ENCODE results near the gene TRAF2.
"Not testable (repeated sequence)": the region's sequence is repeated elsewhere in the genome, so short reads cannot be mapped to it uniquely, and the experiment has no call there.

The TRAF2 gene

GRCh38 chr9:136885950-136886578 lies at the start of gene TRAF2:
TSS of gene TRAF2 (plus strand) at chr9:136886516. CDS start at chr9:136898741, 12,225 bp downstream.
- DNase-seq (ENCODE audit: low read depth), result peak; percentile 97

- no peak for DNase-seq (ENCODE audit: low read depth)
These were observed 49.0 kb upstream of the TRAF2 start for GRCh38 chr9:136837146-136837855.

- DNase-seq (ENCODE audit: low read depth), result not testable (repeated sequence)
These were observed 48.4 kb upstream of the TRAF2 start for GRCh38 chr9:136837856-136838277.

GRCh38 chr9:136838314-136839228 lies 47.7 kb upstream of the TRAF2 start:
- no peak for DNase-seq (ENCODE audit: low read depth)

GRCh38 chr9:136839229-136840139 lies 46.8 kb upstream of the TRAF2 start:
- no peak for DNase-seq (ENCODE audit: low read depth)

GRCh38 chr9:136840140-136840876 lies 46.0 kb upstream of the TRAF2 start:
- DNase-seq (ENCODE audit: low read depth), result no peak

- no peak for DNase-seq (ENCODE audit: low read depth)
These were observed 45.3 kb upstream of the TRAF2 start for GRCh38 chr9:136840877-136841645.

- DNase-seq (ENCODE audit: low read depth), result not testable (repeated sequence)
These were observed 44.5 kb upstream of the TRAF2 start for GRCh38 chr9:136841646-136842379.

GRCh38 chr9:136842380-136842948 lies 43.9 kb upstream of the TRAF2 start, which contains the start of gene AJM1:
TSS of gene AJM1 (plus strand) at chr9:136842478. CDS start at chr9:136844415, 1,937 bp downstream.
- not testable (repeated sequence) for DNase-seq (ENCODE audit: low read depth)

GRCh38 chr9:136843159-136843800 lies 43.0 kb upstream of the TRAF2 start:
- DNase-seq (ENCODE audit: low read depth), result not testable (repeated sequence)

GRCh38 chr9:136843801-136844740 lies 42.2 kb upstream of the TRAF2 start:
- not testable (repeated sequence) for DNase-seq (ENCODE audit: low read depth)

GRCh38 chr9:136844761-136845464 lies 41.4 kb upstream of the TRAF2 start:
- DNase-seq (ENCODE audit: low read depth), result no peak

GRCh38 chr9:136845465-136846260 lies 40.7 kb upstream of the TRAF2 start:
- DNase-seq (ENCODE audit: low read depth), result no peak

- no peak for DNase-seq (ENCODE audit: low read depth)
These were observed 39.8 kb upstream of the TRAF2 start for GRCh38 chr9:136846376-136847087.
